CD8-positive, alpha-beta memory T cell (primary cell): ENCODE results near the gene SDR39U1. TPM values are rescaled to one million over a fixed set of nuclear protein-coding genes. Genes with fewer than 3 reads are reported as not detected.
A peak's percentile ranks its signal among the peaks of the same experiment; 100 is the strongest.
"Not testable (repeated sequence)": the region's sequence is repeated elsewhere in the genome, so short reads cannot be mapped to it uniquely, and the experiment has no call there.

Source experiments
- CTCF ChIA-PET: fragments of 350-600 bp; sonication (Branson Sonifier 250); formaldehyde crosslinking; loops from one replicate; lab custom pipeline; 2021; ENCODE audit warnings: antibody characterized with exemption; lab: Charles Lee
- POLR2A ChIA-PET: fragments of 350-600 bp; sonication (Branson Sonifier 250); formaldehyde crosslinking; loops from one replicate; lab custom pipeline; 2021; ENCODE audit warnings: antibody characterized with exemption; lab: Charles Lee
- DNase-seq, 5 donors: peaks; one replicate each; pipeline versions ENCODE4 v3.0.0 to v3.0.0-alpha.2; 2020 to 2022; ENCODE audit warnings: mixed read lengths in 1 of 5
- H3K27ac ChIP-seq: one replicate; pipeline ENCODE4 v1.7.0; 2013; ENCODE audit warnings: low read depth, mild to moderate bottlenecking, low read length, moderate library complexity
- H3K27me3 ChIP-seq: 2 replicates; pipeline ENCODE4 v1.7.0; 2013; ENCODE audit warnings: low read length, mild to moderate bottlenecking; ENCODE audit not compliant: insufficient read depth, poor library complexity, severe bottlenecking
- H3K36me3 ChIP-seq: 2 replicates; pipeline ENCODE4 v1.7.0; 2013; ENCODE audit warnings: mild to moderate bottlenecking, low read length, moderate library complexity; ENCODE audit not compliant: insufficient read depth
- H3K4me1 ChIP-seq: 2 replicates; pipeline ENCODE4 v1.7.0; 2013; ENCODE audit warnings: mild to moderate bottlenecking, low read length, moderate library complexity; ENCODE audit not compliant: insufficient read depth
- H3K4me3 ChIP-seq: 2 replicates; pipeline ENCODE4 v1.7.0; 2013; ENCODE audit warnings: mild to moderate bottlenecking, low read length
- H3K9me3 ChIP-seq: 2 replicates; pipeline ENCODE4 v1.7.0; 2013; ENCODE audit warnings: mild to moderate bottlenecking, low read length
- H3K27ac Mint-ChIP-seq, 8 donors: one replicate each; pipeline ENCODE4 v1.8.0; 2020 to 2021; ENCODE audit warnings: mixed read lengths in 8 of 8, mild to moderate bottlenecking in 6 of 8, inconsistent platforms in 3 of 8, moderate library complexity in 3 of 8
- H3K27me3 Mint-ChIP-seq, 2 donors: one replicate each; pipeline ENCODE4 v1.8.0; 2020 to 2021; ENCODE audit warnings: mixed read lengths in 2 of 2, mild to moderate bottlenecking in 1 of 2, moderate library complexity in 1 of 2
- H3K36me3 Mint-ChIP-seq, 3 donors: one replicate each; pipeline ENCODE4 v1.8.0; 2020 to 2021; ENCODE audit warnings: mixed read lengths in 3 of 3, inconsistent platforms in 1 of 3, mild to moderate bottlenecking in 1 of 3
- H3K4me1 Mint-ChIP-seq, 3 donors: one replicate each; pipeline ENCODE4 v1.8.0; 2020 to 2021; ENCODE audit warnings: mixed read lengths in 3 of 3, inconsistent platforms in 1 of 3, mild to moderate bottlenecking in 1 of 3
- H3K4me3 Mint-ChIP-seq, 7 donors: one replicate each; pipeline ENCODE4 v1.8.0; 2020 to 2021; ENCODE audit warnings: mixed read lengths in 7 of 7, mild to moderate bottlenecking in 6 of 7, moderate library complexity in 4 of 7, inconsistent platforms in 2 of 7
- H3K9me3 Mint-ChIP-seq, 5 donors: one replicate each; pipeline ENCODE4 v1.8.0; 2020 to 2022; ENCODE audit warnings: mixed read lengths in 5 of 5, mild to moderate bottlenecking in 3 of 5, moderate library complexity in 2 of 5, inconsistent platforms in 1 of 5
- polyA plus RNA-seq: library from polyadenylated mRNA; unstranded; fragments of 300-500 nt; fragmentation: Illumina TruSeq; gene quantifications from one replicate; pipeline ENCODE4 v1.2.3, GENCODE V29; 2021
- total RNA-seq, 2 experiments: library from RNA; stranded (reverse); gene quantifications; one replicate each; pipeline ENCODE4 v1.2.3, GENCODE V29; 2021

Gene SDR39U1
- total and polyA plus RNA-seq, 3 experiments from 2014 or later: 58.1 to 67.7 (median 59.6) TPM

GRCh38 chr14:24459331-24459730 is 16.8 kb upstream of the SDR39U1 start:
- H3K9me3 ChIP-seq: no peaks in the 10 kb centered on the region
- H3K27me3 ChIP-seq: no peaks in the 10 kb centered on the region
- Mint-ChIP-seq H3K9me3 (no peaks in the 10 kb centered on the region), H3K27me3 (peaks cover 0 to 2% of the 10 kb centered on the region in 2 donors), H3K4me3 (peak overlapping the region in 1 of 7 donors; percentile 65), H3K27ac (peak overlapping the region in 1 of 8 donors; percentile 37), H3K36me3 (peaks cover 0 to 10% (median 2%) of the 10 kb centered on the region in 3 donors), H3K4me1 (peaks cover 9 to 14% (median 10%) of the 10 kb centered on the region in 3 donors)
- CTCF ChIA-PET: no interaction called here
- no peaks in the 10 kb centered on the region for H3K36me3 ChIP-seq
- no peak overlapping the region for H3K4me3 ChIP-seq
- peaks cover 8% of the 10 kb centered on the region for H3K4me1 ChIP-seq
- POLR2A ChIA-PET: no interaction called here
- no peak overlapping the region for H3K27ac ChIP-seq
- DNase-seq: no peak

GRCh38 chr14:24458736-24459135 is 16.2 kb upstream of the SDR39U1 start:
- no peak overlapping the region for H3K4me3 Mint-ChIP-seq
- CTCF ChIA-PET: no interaction called here
- POLR2A ChIA-PET: no interaction called here

DNA sequence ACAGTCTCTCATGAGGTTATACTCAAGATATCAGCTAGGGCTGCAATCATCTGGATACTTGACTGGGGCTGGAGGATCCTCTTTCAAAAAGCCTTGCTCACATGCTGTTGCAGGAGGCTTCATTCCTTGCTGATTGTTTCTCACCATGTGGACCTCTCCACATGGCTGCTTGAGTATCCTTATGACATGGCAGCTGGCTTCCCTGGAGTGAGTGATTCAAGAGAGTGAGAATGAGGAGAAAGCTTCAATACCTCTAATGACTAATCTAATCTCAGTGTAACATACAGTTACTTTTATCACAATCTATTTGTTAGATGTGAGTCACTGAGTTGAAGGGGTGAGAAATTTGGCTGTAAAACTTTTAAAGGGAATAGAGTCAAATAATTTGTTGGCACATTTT is 14.4 kb upstream of the SDR39U1 start:
- peaks cover 0 to 7% of the 10 kb centered on the region in 2 donors for H3K27me3 Mint-ChIP-seq

More at GRCh38 chr14:24458736-24459135, 16.2 kb upstream of the SDR39U1 start:
- H3K4me1 ChIP-seq: peaks cover 3% of the 10 kb centered on the region
- Mint-ChIP-seq H3K9me3 (peaks cover 0 to 4% (median 2%) of the 10 kb centered on the region in 5 donors), H3K27ac (no peak overlapping the region), H3K27me3 (peaks cover 0 to 2% of the 10 kb centered on the region in 2 donors), H3K4me1 (peaks cover 3 to 8% (median 4%) of the 10 kb centered on the region in 3 donors), H3K36me3 (peaks cover 2 to 16% (median 5%) of the 10 kb centered on the region in 3 donors)
- no peak for DNase-seq
- no peaks in the 10 kb centered on the region for H3K36me3 ChIP-seq
- H3K27me3 ChIP-seq: no peaks in the 10 kb centered on the region
- no peak overlapping the region for H3K4me3 ChIP-seq
- H3K9me3 ChIP-seq: no peaks in the 10 kb centered on the region
- H3K27ac ChIP-seq: no peak overlapping the region

GRCh38 chr14:24450828-24451227 is 8.3 kb upstream of the SDR39U1 start:
- H3K27ac Mint-ChIP-seq, H3K27me3 ChIP-seq, H3K4me3 ChIP-seq, H3K9me3 ChIP-seq, H3K4me1 Mint-ChIP-seq, H3K4me1 ChIP-seq, H3K9me3 Mint-ChIP-seq, H3K36me3 ChIP-seq, H3K27ac ChIP-seq, H3K27me3 Mint-ChIP-seq, DNase-seq, CTCF ChIA-PET: not testable (repeated sequence)
- Mint-ChIP-seq H3K36me3 (peaks cover 5 to 27% (median 9%) of the 10 kb centered on the region in 3 donors), H3K4me3 (peak overlapping the region in 1 of 7 donors; percentile 69)
- POLR2A ChIA-PET: interaction anchor here (0.6 kb wide), 1 partner anchor 289 kb away, joined by 3 read pairs; no protein-coding TSS in a partner anchor

More for the DNA sequence above, 14.4 kb upstream of the SDR39U1 start:
- Histone ChIP-seq H3K9me3 (no peaks in the 10 kb centered on the region), H3K4me1 (no peaks in the 10 kb centered on the region), H3K4me3 (no peak overlapping the region), H3K36me3 (no peaks in the 10 kb centered on the region), H3K27me3 (no peaks in the 10 kb centered on the region), H3K27ac (no peak overlapping the region)
- Mint-ChIP-seq H3K4me3 (no peak overlapping the region), H3K9me3 (peaks cover 0 to 4% (median 2%) of the 10 kb centered on the region in 5 donors), H3K4me1 (no peaks in the 10 kb centered on the region), H3K36me3 (peaks cover 5 to 23% (median 5%) of the 10 kb centered on the region in 3 donors), H3K27ac (peak overlapping the region in 1 of 8 donors; percentile 48)
- CTCF ChIA-PET: no interaction called here
- no peak for DNase-seq
- POLR2A ChIA-PET: no interaction called here

GRCh38 chr14:24443053-24443665 is 583 bp upstream of the SDR39U1 start:
- Mint-ChIP-seq H3K36me3 (peaks cover 0 to 43% (median 10%) of the 10 kb centered on the region in 3 donors), H3K4me1 (peaks cover 29 to 47% (median 41%) of the 10 kb centered on the region in 3 donors), H3K27ac (peak overlapping the region; percentile 93 to 99 (median 98)), H3K4me3 (peak overlapping the region; percentile 88 to 99 (median 96)), H3K27me3 (peaks cover 0 to 4% of the 10 kb centered on the region in 2 donors), H3K9me3 (no peaks in the 10 kb centered on the region)
- Histone ChIP-seq H3K36me3 (peaks cover 22% of the 10 kb centered on the region), H3K4me1 (peaks cover 18% of the 10 kb centered on the region), H3K4me3 (peak overlapping the region; percentile 96), H3K27me3 (no peaks in the 10 kb centered on the region), H3K27ac (peak overlapping the region; percentile 97), H3K9me3 (no peaks in the 10 kb centered on the region)
- DNase-seq: no peak
- CTCF ChIA-PET: interaction anchor here (4.2 to 22.1 kb wide), 2 partner anchors 12 to 108 kb away, joined by 49 to 486 read pairs; partner anchors contain the start of genes ADCY4, CBLN3, KHNYN and RIPK3
- POLR2A ChIA-PET: interaction anchor here (0.6 to 3.1 kb wide), 4 partner anchors 13 to 1348 kb away, joined by 3 to 54 read pairs (median 4); partner anchors contain the start of genes ACIN1, CBLN3, KHNYN and NYNRIN

- POLR2A ChIA-PET: interaction anchor here (0.8 to 3.1 kb wide), 7 partner anchors 11 to 246 kb away, joined by 3 to 54 read pairs (median 4); partner anchors contain the start of genes CBLN3, KHNYN, RIPK3 and TINF2
- H3K9me3 Mint-ChIP-seq: no peaks in the 10 kb centered on the region
- CTCF ChIA-PET: interaction anchor here (1.0 to 22.1 kb wide), 7 partner anchors 11 to 327 kb away, joined by 3 to 486 read pairs (median 4); partner anchors contain the start of genes ADCY4, CBLN3, CIDEB and DCAF11
- peaks cover 0 to 56% (median 14%) of the 10 kb centered on the region in 3 donors for H3K36me3 Mint-ChIP-seq
- no peak for DNase-seq
- peak overlapping the region; percentile 97 for H3K27ac ChIP-seq
- H3K36me3 ChIP-seq: peaks cover 34% of the 10 kb centered on the region
- H3K27ac Mint-ChIP-seq: peak overlapping the region; percentile 93 to 99 (median 98)
- H3K4me3 Mint-ChIP-seq: peak overlapping the region; percentile 88 to 99 (median 96)
- H3K4me1 ChIP-seq: peaks cover 31% of the 10 kb centered on the region
- H3K4me3 ChIP-seq: peak overlapping the region; percentile 96
- no peaks in the 10 kb centered on the region for H3K27me3 ChIP-seq
- no peaks in the 10 kb centered on the region for H3K9me3 ChIP-seq
- peaks cover 0 to 4% of the 10 kb centered on the region in 2 donors for H3K27me3 Mint-ChIP-seq
- peaks cover 38 to 60% (median 54%) of the 10 kb centered on the region in 3 donors for H3K4me1 Mint-ChIP-seq
Measured at GRCh38 chr14:24441904-24442239, 704 bp downstream of the SDR39U1 start.

- H3K36me3 ChIP-seq: peaks cover 35% of the 10 kb centered on the region
- H3K27ac Mint-ChIP-seq: peak overlapping the region; percentile 93 to 99 (median 98)
- H3K4me1 Mint-ChIP-seq: peaks cover 42 to 64% (median 58%) of the 10 kb centered on the region in 3 donors
- no peaks in the 10 kb centered on the region for H3K27me3 ChIP-seq
- H3K4me1 ChIP-seq: peaks cover 35% of the 10 kb centered on the region
- ChIA-PET CTCF (interaction anchor here (1.0 to 22.1 kb wide), 8 partner anchors 10 to 327 kb away, joined by 3 to 486 read pairs (median 4); partner anchors contain the start of genes ADCY4, CBLN3, CIDEB and DCAF11), POLR2A (interaction anchor here (0.8 to 3.1 kb wide), 6 partner anchors 11 to 246 kb away, joined by 3 to 54 read pairs (median 4); partner anchors contain the start of genes CBLN3, KHNYN, RIPK3 and TINF2)
- no peak for DNase-seq
- H3K27ac ChIP-seq: peak overlapping the region; percentile 97
- no peaks in the 10 kb centered on the region for H3K9me3 Mint-ChIP-seq
- peak overlapping the region; percentile 88 to 99 (median 96) for H3K4me3 Mint-ChIP-seq
- H3K4me3 ChIP-seq: peak overlapping the region; percentile 96
- H3K9me3 ChIP-seq: no peaks in the 10 kb centered on the region
- H3K27me3 Mint-ChIP-seq: peaks cover 0 to 4% of the 10 kb centered on the region in 2 donors
- peaks cover 0 to 59% (median 14%) of the 10 kb centered on the region in 3 donors for H3K36me3 Mint-ChIP-seq
Measured at GRCh38 chr14:24441485-24441884, 1.1 kb downstream of the SDR39U1 start.
